Activated B cell treated with CpG ODN at 0.5 μM for 24 hours (primary cell): ENCODE data around the gene RNGTT. TPM values are rescaled to one million over a fixed set of nuclear protein-coding genes. Genes with fewer than 3 reads are reported as not detected.
A peak's percentile ranks its signal among the peaks of the same experiment; 100 is the strongest.

Experiments used
- ATAC-seq: fragments of 200-7000 bp; cut with Tn5 transposase; one replicate; pipeline ENCODE4 v1.10.0; 2021; ENCODE audit warnings: low read depth, mild to moderate bottlenecking, moderate library complexity
- CTCF ChIA-PET: fragments of 350-600 bp; sonication (Branson Sonifier 250); formaldehyde crosslinking; loops from one replicate; lab custom pipeline; 2021; ENCODE audit warnings: antibody characterized with exemption; lab: Charles Lee
- POLR2A ChIA-PET: fragments of 350-600 bp; sonication (Branson Sonifier 250); formaldehyde crosslinking; loops from one replicate; lab custom pipeline; 2021; ENCODE audit warnings: antibody characterized with exemption; lab: Charles Lee
- DNase-seq: peaks from one replicate; pipeline ENCODE4 v3.0.0; 2022
- H3K27ac Mint-ChIP-seq: one replicate; pipeline ENCODE4 v1.8.0; 2020; ENCODE audit warnings: mixed read lengths
- H3K27me3 Mint-ChIP-seq: one replicate; pipeline ENCODE4 v1.8.0; 2021; ENCODE audit warnings: mixed read lengths
- H3K36me3 Mint-ChIP-seq: one replicate; pipeline ENCODE4 v1.8.0; 2021; ENCODE audit warnings: low read depth, mixed read lengths
- H3K4me1 Mint-ChIP-seq: one replicate; pipeline ENCODE4 v1.8.0; 2021; ENCODE audit warnings: mixed read lengths
- H3K4me3 Mint-ChIP-seq: one replicate; pipeline ENCODE4 v1.8.0; 2020; ENCODE audit warnings: mild to moderate bottlenecking, mixed read lengths
- H3K9me3 Mint-ChIP-seq: one replicate; pipeline ENCODE4 v1.8.0; 2020; ENCODE audit warnings: mixed read lengths
- CTCF ChIP-seq: fragments of 200-600 bp; IDR thresholded peaks from one replicate; pipeline ENCODE4 v1.8.0; 2022; ENCODE audit warnings: antibody characterized with exemption, mild to moderate bottlenecking
- intact Hi-C: fragments of 100-400 bp; cut with micrococcal nuclease; formaldehyde crosslinking; loops from one replicate; pipeline ENCODE4 v1.15.1; 2024
- total RNA-seq: library from RNA; stranded (reverse); gene quantifications from 2 replicates; pipeline ENCODE4 v1.2.3, GENCODE V29; 2022

The RNGTT gene
- total RNA-seq, 1 donor from 2014 or later, result 25.9 TPM

DNA sequence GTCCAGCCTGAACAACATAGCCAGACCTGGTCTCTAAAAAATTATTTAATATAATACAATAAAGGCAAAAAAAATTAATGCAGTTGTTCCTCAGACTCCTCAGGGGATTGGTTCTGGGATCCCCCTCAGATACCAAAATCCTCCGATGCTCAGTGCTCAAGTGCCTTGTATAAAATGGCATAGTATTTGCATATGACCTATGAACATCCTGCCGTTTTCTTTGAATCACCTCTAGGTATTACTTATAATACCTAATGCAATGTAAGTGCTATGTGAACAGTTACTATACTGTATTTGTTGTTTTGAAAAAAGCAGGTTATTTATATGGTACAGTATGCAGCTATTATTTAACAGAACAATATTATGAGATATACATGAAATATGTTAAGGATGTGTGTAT, 43.3 kb downstream of the RNGTT start:
- no peak overlapping the region for H3K4me3 Mint-ChIP-seq
- intact Hi-C loops, result no loop called here
- ChIA-PET CTCF (no interaction called here), POLR2A (no interaction called here)
- no peak overlapping the region for H3K27ac Mint-ChIP-seq
- H3K36me3 Mint-ChIP-seq, result peaks cover 32% of the 10 kb centered on the region
- H3K9me3 Mint-ChIP-seq, result peaks cover 2% of the 10 kb centered on the region
- H3K4me1 Mint-ChIP-seq, result peaks cover 25% of the 10 kb centered on the region
- H3K27me3 Mint-ChIP-seq, result no peaks in the 10 kb centered on the region
- DNase-seq (no peak), ATAC-seq (peak; percentile 50)
- TF ChIP-seq CTCF, result no peak

- ChIA-PET CTCF (interaction anchor here (1.0 to 1.1 kb wide), 2 partner anchors 49 to 1092 kb away, joined by 3 read pairs; no protein-coding TSS in a partner anchor), POLR2A (interaction anchor here (0.7 to 0.9 kb wide), 2 partner anchors 44 to 133 kb away, joined by 3 to 9 read pairs; partner anchors contain the start of gene RNGTT)
- Mint-ChIP-seq H3K9me3 (peaks cover 7% of the 10 kb centered on the region), H3K27ac (no peak overlapping the region), H3K4me3 (no peak overlapping the region), H3K27me3 (no peaks in the 10 kb centered on the region), H3K36me3 (peaks cover 32% of the 10 kb centered on the region), H3K4me1 (peaks cover 27% of the 10 kb centered on the region)
- ATAC-seq, result no peak
- DNase-seq, result no peak
- no peak for TF ChIP-seq CTCF
- intact Hi-C loops, result no loop called here
Observed at GRCh38 chr6:88919032-88919431, 44.4 kb downstream of the RNGTT start.

- CTCF ChIA-PET, result no interaction called here
- no peak for TF ChIP-seq CTCF
- Mint-ChIP-seq H3K27me3 (no peaks in the 10 kb centered on the region), H3K27ac (no peak overlapping the region), H3K4me1 (peaks cover 41% of the 10 kb centered on the region), H3K36me3 (peaks cover 15% of the 10 kb centered on the region), H3K4me3 (no peak overlapping the region), H3K9me3 (peaks cover 7% of the 10 kb centered on the region)
- DNase-seq, result no peak
- no peak for ATAC-seq
- POLR2A ChIA-PET, result no interaction called here
- intact Hi-C loops, result no loop called here
Observed at GRCh38 chr6:88916615-88917208, 46.7 kb downstream of the RNGTT start.

DNA sequence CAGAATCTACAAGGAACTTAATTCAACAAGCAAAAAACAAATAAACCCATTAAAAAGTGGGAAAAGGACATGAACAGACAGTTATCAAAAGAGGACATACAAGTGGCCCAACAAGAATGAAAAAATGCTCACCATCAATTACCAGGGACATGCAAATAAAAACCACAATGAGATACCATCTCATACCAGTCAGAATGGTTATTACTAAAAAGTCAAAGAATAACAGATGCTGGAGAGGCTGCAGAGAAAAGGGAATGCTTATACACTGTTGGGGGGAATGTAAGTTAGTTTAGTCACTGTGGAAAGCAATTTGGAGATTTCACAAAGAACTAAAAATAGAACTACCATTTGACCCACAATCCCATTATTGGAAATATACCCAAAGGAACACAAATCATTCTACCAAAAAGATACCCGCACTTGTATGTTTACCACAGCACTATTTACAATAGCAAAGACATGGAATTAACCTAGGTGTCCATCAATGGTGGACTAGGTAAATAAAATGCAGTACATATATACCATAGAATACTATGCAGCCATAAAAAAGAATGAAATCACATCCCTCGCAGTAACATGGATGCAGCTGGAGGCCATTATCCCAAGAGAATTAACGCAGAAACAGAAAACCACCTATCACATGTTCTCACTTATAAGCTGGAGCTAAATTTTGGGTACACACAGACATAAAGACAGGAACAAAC, 48.4 kb downstream of the RNGTT start:
- POLR2A ChIA-PET, result no interaction called here
- intact Hi-C loops, result no loop called here

More for the DNA sequence above, 48.4 kb downstream of the RNGTT start:
- H3K27ac Mint-ChIP-seq, result no peak overlapping the region
- H3K27me3 Mint-ChIP-seq, result no peaks in the 10 kb centered on the region
- ATAC-seq, result no peak
- CTCF ChIA-PET, result no interaction called here
- DNase-seq, result no peak
- peaks cover 7% of the 10 kb centered on the region for H3K9me3 Mint-ChIP-seq
- peaks cover 18% of the 10 kb centered on the region for H3K36me3 Mint-ChIP-seq
- no peak overlapping the region for H3K4me3 Mint-ChIP-seq
- no peak for TF ChIP-seq CTCF
- H3K4me1 Mint-ChIP-seq, result peaks cover 36% of the 10 kb centered on the region
